Glutamatergic neuron (in vitro differentiated cells): ENCODE data around the gene SCNM1. TPM values are rescaled to one million over a fixed set of nuclear protein-coding genes. Genes with fewer than 3 reads are reported as not detected.
A peak's percentile ranks its signal among the peaks of the same experiment; 100 is the strongest.

Source experiments
- DNase-seq: peaks from one replicate; pipeline ENCODE4 v3.0.0; 2022
- H3K27ac Mint-ChIP-seq: one replicate; pipeline ENCODE4 v1.8.0; 2020; ENCODE audit warnings: mild to moderate bottlenecking, mixed read lengths, inconsistent platforms; ENCODE audit not compliant: unreplicated experiment
- H3K27me3 Mint-ChIP-seq: one replicate; pipeline ENCODE4 v1.8.0; 2020; ENCODE audit warnings: mild to moderate bottlenecking, moderate library complexity, mixed read lengths, inconsistent platforms; ENCODE audit not compliant: unreplicated experiment
- H3K36me3 Mint-ChIP-seq: one replicate; pipeline ENCODE4 v1.8.0; 2020; ENCODE audit warnings: mild to moderate bottlenecking, mixed read lengths, inconsistent platforms; ENCODE audit not compliant: unreplicated experiment
- H3K4me1 Mint-ChIP-seq: one replicate; pipeline ENCODE4 v1.8.0; 2020; ENCODE audit warnings: mild to moderate bottlenecking, low read depth, mixed read lengths, inconsistent platforms; ENCODE audit not compliant: unreplicated experiment
- H3K4me3 Mint-ChIP-seq: one replicate; pipeline ENCODE4 v1.8.0; 2020; ENCODE audit warnings: mild to moderate bottlenecking, mixed read lengths, inconsistent platforms; ENCODE audit not compliant: unreplicated experiment
- H3K9me3 Mint-ChIP-seq: one replicate; pipeline ENCODE4 v1.8.0; 2020; ENCODE audit warnings: mild to moderate bottlenecking, moderate library complexity, mixed read lengths, inconsistent platforms; ENCODE audit not compliant: unreplicated experiment
- long read RNA-seq: library from polyadenylated mRNA; unstranded; transcript quantifications from one replicate; pipeline ENCODE4 v2.0.0, GENCODE V29; 2020; ENCODE audit not compliant: unreplicated experiment
- total RNA-seq: library from RNA; stranded (reverse); fragmentation: NEBNext Ultra II Directional; extraction: Animal tissue kit (Norgen Biotek cat#: 25700); gene quantifications from one replicate; pipeline ENCODE4 v1.2.1, GENCODE V29; 2021; ENCODE audit not compliant: unreplicated experiment
- TF ChIP-seq, protein P1 (sequence below): fragments of 200-600 bp; sonication (generic); IDR thresholded peaks from one replicate; pipeline ENCODE4 v1.5.0; 2021; ENCODE audit not compliant: partially characterized antibody, unreplicated experiment

SCNM1 gene, protein sequence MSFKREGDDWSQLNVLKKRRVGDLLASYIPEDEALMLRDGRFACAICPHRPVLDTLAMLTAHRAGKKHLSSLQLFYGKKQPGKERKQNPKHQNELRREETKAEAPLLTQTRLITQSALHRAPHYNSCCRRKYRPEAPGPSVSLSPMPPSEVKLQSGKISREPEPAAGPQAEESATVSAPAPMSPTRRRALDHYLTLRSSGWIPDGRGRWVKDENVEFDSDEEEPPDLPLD
- total RNA-seq = 44.2 TPM
- long read RNA-seq, transcript SCNM1-202 (7 exons, 2,016 nt) = major isoform, 17 of 36 reads
- long read RNA-seq, partial matches to known transcripts = 1 of 36 reads
- long read RNA-seq, other reads (novel, unspliced or antisense) = 16 of 36 reads

DNA sequence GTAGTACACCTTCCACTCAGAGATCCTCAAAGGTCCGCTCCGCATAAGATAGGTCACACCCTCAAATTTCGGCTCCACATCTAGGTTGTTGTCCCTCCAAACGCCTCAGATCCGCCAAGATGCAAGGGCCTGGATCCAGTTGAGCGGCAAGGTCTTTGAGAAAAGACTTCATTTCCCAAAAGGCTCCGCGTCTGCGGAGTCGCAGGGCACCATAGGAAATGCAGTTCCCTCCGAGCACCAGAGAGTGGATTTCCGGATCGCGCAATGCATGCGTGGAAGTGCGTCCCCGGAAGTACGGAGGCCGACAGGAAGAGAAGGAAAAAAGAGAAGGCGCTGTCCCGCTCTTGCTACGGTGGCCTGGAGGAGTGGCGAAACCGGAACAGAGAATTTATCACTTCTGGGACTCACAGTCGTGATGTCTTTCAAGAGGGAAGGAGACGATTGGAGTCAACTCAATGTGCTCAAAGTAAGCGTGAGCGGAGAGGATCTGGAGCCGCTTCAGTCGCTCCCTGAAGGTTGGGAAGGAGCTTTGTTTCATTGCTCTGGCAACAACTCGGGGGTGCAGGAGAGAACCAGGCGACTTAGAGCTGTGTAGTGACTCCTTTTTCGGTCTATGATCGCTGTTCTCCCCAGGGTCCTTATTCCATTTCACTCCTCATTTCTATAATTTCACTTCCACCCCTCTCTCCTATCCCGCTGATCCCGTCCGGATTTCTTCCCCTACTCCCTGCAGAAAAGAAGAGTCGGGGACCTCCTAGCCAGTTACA is at the start of gene SCNM1, which contains the start of gene LYSMD1:
Gene SCNM1, plus strand, starts transcription at position 407 of the 767 bp plus-strand sequence. Its CDS starts 9 bp downstream, at position 416.
Gene LYSMD1, minus strand, starts transcription at position 165 of the 767 bp plus-strand sequence. CDS start 644 bp downstream, outside the sequence.
- Mint-ChIP-seq H3K9me3 (peaks cover 12% of the 10 kb centered on the region), H3K36me3 (no peaks in the 10 kb centered on the region)
- TF ChIP-seq, protein P1, sequence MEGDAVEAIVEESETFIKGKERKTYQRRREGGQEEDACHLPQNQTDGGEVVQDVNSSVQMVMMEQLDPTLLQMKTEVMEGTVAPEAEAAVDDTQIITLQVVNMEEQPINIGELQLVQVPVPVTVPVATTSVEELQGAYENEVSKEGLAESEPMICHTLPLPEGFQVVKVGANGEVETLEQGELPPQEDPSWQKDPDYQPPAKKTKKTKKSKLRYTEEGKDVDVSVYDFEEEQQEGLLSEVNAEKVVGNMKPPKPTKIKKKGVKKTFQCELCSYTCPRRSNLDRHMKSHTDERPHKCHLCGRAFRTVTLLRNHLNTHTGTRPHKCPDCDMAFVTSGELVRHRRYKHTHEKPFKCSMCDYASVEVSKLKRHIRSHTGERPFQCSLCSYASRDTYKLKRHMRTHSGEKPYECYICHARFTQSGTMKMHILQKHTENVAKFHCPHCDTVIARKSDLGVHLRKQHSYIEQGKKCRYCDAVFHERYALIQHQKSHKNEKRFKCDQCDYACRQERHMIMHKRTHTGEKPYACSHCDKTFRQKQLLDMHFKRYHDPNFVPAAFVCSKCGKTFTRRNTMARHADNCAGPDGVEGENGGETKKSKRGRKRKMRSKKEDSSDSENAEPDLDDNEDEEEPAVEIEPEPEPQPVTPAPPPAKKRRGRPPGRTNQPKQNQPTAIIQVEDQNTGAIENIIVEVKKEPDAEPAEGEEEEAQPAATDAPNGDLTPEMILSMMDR = no peak

DNA sequence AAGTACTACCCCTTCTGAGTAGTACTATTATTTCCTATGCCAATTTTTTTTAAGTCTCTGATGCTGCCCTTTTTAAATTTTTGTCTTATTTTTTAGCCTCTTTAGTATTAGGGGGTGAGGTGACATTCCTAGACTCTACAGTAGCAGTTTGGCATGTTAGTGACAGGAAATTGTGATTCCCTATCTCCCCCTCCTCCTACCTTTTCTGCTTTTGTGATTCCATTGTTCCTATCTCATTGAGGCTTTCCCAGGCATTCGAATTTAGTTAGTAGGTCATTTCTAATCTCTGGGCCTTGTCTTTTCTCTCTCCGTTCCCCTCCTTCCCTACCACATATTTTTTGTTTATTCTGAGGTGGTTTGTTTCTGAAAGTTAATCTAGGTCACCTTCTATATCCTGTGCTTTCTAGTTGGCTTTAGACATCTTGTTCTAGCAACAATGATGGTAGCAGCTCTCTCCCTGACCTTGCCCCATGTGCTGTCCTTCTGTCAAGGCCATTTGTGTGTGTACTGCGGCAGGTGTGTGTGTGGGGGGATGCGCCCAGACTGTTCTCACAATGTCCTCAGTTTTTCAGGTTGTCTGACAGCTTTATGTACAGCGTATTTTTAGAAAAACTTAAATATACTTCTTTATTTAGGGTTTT is 41.1 kb upstream of the SCNM1 start:
- TF ChIP-seq, protein P1 = no peak
- Mint-ChIP-seq H3K4me3 (no peak overlapping the region), H3K9me3 (peaks cover 5% of the 10 kb centered on the region), H3K27me3 (peaks cover 2% of the 10 kb centered on the region), H3K36me3 (no peaks in the 10 kb centered on the region), H3K4me1 (peaks cover 8% of the 10 kb centered on the region), H3K27ac (peak overlapping the region; percentile 56)
- DNase-seq = no peak

More for the DNA sequence above, at the start of gene SCNM1, which contains the start of gene LYSMD1:
- peak; percentile 90 for DNase-seq
- Mint-ChIP-seq H3K27ac (peak within 1 kb of the TSS; percentile 96), H3K27me3 (peaks cover 5% of the 10 kb centered on the region), H3K4me1 (peaks cover 8% of the 10 kb centered on the region), H3K4me3 (peak within 1 kb of the TSS; percentile 99)

DNA sequence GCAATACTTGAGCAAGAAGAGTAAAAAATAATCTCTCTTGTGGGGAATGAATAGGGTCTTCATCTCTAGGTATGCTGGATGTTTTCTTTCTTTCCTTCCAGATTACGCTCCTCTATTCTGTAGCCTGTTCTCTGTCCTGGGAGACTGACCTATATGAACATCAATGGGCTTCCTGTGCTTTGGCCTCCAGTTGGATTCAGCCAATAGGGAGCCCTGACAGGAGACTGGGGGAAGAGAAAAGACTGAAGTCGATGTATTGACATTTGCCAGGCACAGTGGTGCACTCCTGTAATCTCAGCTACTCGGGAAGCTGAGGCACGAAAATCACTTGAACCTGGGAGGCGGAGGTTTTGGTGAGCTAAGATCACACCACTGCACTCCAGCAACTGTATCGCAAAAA is 37.1 kb upstream of the SCNM1 start:
- H3K27ac Mint-ChIP-seq = no peak overlapping the region
- H3K36me3 Mint-ChIP-seq = no peaks in the 10 kb centered on the region
- H3K4me1 Mint-ChIP-seq = peaks cover 17% of the 10 kb centered on the region
- TF ChIP-seq, protein P1 = no peak
- peak overlapping the region; percentile 23 for H3K4me3 Mint-ChIP-seq
- H3K27me3 Mint-ChIP-seq = peaks cover 11% of the 10 kb centered on the region
- H3K9me3 Mint-ChIP-seq = peaks cover 11% of the 10 kb centered on the region
- DNase-seq = no peak

DNA sequence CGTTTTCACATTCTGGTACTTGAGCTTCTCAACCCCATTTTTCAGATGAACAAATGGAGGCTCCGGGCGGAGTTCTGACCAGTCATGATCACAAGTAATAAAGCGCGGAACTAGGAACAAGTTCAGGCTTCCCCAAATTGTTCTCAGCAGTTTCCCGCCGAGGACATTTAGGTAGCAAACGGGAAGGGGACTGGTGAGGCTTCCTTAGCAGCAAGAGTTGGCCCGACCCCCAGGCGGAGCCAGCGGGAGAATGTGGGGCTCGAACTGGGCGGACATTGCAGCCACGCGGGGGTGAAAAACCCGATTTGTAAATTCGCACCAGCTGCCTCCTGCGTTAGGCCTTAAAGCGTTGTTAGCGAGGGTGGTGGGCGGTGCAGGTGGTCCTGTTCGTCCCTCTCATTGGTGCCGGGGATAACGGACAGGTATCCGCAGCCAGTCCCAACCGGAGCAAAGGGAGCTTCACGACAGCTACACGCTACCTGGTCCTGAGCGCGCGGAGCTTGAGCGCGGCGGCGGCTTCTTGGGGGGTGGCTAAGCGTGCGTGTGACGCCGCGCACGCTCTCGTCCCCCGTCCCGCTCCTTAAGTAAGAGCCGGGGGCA is 34.9 kb upstream of the SCNM1 start:
- peak; percentile 72 for DNase-seq
- peak overlapping the region; percentile 73 for H3K4me3 Mint-ChIP-seq
- peaks cover 7% of the 10 kb centered on the region for H3K36me3 Mint-ChIP-seq
- TF ChIP-seq, protein P1 = no peak
- peaks cover 19% of the 10 kb centered on the region for H3K27me3 Mint-ChIP-seq
- H3K4me1 Mint-ChIP-seq = peaks cover 11% of the 10 kb centered on the region
- H3K9me3 Mint-ChIP-seq = peaks cover 13% of the 10 kb centered on the region
- no peak overlapping the region for H3K27ac Mint-ChIP-seq
